Fibroblast of skin of left biceps (primary cell): ENCODE results near the gene NRXN2.

Source experiments
- DNase-seq, 2 experiments: peaks; one replicate each; pipeline ENCODE4 v3.0.0-alpha.2; 2013; ENCODE audit warnings: low read depth in 2 of 2

Gene NRXN2

DNA sequence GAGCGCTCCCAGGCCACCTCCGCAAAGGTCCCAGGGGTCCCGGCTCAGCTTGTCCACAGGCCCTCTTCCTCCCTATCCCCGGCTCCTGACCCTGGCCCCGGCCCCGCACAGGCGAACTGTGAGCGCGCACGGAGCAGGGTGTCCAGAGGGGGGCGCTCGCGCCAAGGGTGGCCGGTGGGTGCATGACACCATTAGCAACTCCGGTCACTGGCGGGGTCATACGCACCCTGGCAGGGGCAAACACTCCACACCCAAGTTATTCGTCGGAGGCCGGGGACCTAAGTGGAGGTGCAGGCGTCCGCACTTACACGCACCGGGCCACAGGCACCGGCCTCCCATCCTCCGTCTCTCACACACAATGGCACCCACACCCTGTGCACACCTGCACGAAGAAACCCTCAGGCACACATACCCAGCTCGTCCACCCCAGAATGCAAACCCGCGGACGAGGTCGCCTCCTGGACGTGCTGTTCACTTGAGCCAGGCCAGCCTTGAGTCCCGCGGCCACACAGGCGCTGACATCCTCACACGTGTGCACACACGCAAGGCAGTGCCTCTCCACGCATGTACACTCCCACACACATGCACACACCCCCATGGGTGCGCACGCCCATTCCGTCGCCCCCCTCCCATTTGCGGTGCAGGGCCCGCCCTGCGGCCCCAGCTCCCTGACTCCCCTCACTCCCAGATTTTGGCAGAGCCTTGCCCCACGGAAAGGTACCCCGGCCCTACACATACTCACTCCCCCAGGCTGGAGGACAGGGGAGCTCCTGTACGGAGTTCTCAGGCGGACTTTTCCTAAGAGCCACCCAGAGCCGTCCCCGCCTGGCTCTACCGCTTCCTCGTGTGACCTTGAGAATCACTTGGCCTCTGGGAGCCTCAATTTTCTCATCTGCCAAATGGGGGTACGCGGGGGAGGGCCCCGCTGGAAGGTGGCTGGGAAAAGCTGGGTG lies 20.9 kb upstream of the NRXN2 start, which contains the start of gene RASGRP2:
TSS of gene RASGRP2 (minus strand) at position 552 of the 953 bp plus-strand sequence. CDS start 1,276 bp downstream, outside the sequence.
- DNase-seq, result no peak

DNA sequence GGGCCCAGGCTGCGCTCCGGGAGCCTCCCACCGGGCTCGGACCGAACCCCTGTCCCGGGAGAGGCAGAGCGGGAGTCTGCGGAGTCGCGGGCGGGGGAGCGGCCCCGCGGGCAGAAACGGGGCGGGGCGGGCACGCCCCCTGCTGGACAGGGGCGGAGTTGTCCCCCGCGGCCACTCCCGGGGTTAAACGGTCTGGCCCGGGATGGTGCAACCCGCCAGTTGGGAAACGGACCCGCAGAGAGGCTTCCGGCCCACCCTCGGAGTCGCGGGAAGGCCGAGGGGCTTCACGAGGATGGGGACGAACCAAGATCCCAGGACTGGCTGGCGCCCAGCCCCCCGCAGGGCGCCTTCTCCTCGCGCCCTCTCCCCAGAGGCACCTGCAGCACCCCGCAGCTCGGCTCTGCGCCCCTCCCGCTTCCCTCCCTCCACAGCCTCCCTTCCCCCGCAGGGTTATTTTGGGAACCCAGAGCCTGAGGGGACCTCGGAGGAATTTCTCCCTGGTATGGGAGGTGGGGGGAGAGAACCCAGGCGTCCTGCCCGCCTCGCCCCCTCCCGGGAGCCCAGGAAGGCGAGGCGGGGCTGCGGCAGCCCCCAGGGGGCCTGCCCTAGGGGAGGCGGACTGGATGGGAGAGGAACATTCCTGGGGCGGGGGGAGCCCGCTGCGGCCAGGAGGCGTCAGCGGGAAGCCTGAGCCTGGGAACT lies 20.0 kb upstream of the NRXN2 start:
- no peak for DNase-seq

DNA sequence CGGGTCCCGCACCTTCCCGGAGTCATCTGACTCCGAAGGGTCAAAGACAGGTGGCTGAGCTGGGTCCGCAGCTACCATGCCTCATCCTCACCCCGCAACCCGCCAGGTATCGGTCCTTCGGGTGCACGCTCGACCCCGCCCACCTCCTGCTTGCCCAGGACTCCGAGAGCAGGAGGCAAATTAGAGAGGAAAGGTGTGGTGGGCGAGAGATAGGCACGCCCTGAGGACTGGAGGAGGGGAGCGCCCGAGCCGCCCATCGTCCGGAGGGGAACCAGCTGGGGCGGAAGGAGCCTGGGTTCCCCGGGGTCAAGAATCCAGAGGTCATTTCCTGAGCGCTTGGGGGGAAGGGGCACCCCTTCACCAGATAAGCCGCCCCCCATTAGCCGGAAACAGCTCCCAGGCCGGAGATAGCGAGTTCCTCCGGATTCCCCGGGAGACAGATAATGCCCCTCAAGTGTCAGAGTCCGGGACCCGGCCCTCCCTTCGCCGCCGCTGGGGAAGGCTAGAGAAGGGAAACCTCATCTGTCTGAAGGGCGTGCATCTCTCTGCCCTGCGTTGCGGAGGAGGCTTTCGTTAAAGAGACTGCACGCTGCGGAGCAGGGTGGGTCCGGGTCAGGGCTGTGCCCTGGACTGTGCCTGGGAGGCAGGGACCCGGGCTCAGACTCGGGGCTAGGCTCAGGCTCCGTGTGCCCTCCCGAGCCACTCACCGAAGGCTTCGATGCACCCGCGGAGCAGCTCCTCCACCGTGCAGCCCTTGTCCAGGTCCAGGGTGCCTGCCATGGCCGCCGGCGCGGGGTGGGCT lies 19.3 kb upstream of the NRXN2 start:
- no peak for DNase-seq

DNA sequence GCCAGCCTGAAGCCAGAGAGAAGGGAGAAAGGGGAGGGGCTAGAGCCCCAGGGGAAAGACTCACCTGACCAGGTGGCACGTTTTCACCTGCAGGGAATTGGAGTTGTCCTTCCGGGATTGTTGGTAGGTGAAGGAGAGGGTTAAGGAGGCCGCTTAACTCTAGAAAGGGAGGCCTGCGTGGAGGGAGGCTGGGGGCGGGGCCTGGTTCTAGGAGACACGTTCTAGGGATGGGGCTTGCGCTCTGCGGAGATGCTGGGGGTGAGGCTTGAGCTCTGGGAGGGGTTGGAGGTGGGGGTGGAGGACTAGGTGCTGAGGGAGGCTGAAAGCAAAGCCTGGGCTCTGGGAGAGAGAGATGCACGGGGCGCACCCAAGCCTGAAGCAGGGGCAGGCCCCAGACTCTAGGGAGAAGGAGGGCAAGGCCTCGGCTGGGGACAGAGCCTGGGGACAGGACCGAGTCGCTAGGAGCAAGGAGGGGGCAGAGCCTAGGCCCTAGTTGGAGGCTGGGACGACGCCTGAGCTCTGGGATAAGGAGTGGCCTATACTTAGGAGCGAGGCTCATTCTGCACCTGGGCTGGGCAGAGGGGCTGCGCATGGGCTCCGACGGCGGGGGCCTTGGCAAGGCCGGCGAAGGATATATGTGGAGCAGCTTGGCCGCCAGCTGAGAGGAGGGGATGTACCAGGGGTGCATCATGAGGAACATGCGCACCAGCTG lies 18.5 kb upstream of the NRXN2 start:
- no peak for DNase-seq

DNA sequence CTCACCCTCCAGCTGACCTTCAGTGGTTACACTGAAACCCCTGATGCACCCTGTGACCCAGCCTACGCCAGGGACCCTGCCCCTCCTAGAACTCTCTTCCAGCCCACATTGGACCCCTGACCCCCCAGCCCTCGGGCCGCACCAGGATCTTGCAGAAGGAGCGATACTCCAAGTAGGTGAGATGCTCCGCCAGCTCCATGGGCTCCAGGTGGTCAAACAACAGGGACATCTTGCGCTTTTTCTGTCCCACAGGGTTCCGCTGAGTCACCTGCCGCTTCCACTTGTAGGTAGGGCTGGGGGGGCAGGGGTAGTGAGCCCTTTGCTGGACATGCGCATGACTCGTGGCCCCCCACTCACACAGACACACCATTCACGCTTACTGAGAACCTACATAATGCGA lies 16.9 kb upstream of the NRXN2 start:
- DNase-seq, result no peak

DNA sequence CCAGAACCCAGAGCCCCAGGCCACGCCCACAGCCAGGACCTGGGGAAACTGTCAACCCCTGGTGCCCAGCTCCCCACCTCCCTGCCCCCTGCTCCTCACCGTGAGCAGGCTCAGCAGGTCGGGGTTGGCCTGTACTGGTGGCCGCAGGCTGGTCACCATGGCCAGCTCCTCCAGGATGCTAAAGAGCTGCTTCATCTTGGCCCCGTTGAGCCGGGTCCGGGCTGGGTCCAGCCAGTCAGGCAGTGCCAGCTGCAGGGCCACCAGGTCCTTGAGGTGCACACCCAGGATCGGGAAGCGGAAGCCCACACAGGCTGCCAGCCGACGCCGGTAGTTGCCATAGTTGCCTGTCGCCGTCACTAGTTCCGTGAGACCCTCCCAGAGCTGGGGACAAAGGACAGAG lies 13.7 kb upstream of the NRXN2 start:
- DNase-seq, result no peak

DNA sequence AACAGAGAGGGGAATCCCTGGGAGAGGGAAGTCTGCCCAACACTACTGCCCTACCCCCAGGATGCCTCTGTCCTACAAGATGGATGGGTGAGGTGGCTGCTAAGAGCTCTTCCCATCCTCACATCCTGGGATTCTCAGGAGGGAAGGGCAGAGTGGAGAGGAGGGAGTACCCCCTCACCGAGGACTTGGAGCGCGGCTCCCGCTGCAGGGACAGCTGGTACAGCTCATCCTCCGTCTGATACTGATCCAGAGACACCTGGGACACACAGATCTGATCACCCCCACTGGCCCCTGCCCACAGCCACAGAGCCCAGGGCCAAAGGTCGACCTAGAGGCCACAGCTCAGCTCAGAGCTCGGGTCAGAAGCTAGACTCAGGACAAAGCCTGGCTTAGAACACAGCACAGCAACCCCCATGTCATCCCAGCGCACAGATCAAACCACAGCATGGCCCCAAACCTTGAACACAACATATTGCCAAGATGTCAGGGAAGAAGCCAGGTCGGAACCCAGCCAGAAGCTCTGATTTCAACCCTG lies 12.8 kb upstream of the NRXN2 start:
- no peak for DNase-seq

DNA sequence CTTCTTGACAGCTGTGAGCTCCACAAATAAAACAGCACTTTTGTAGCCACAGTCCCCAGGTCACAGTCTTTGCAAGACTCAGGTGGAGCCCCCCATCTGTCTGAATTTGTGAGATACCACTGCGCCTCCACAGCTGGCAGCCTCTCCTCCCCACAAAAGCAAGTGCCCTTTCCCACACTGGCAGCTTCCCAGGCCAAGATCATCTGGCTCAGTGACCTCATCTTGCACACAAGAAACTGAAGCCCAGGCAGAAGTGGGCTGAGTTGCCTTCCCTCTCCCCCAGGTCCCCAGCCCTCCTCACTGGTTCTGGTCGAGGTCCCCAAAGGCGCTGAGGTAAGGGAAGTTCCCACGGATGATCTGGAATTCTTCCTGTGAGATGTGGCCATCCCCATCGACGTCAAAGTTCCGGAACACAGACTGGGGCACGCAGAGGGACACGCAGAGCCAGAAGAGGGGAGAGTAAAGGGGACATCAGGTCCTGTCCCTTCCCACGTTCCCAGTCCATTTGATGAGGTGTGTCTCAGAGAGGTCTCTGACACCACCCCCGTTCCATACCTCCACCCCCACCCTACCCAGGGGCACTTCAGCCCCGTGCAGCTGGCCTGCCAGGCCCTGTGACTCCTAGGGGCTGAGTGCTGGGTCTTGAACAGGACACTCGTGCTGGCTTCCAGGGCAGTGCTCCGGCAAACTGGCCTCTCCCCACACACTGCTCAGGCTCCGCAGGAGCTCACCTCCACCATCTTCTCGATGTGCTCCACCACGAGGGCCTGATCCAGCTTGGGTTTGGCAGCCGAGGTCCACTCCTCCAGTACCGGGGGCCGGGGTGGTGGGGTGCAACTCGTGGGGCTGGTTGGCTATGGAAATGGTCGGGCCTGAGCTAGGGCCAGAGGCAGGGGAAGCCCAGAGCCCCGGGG lies 12.1 kb upstream of the NRXN2 start:
- no peak for DNase-seq

DNA sequence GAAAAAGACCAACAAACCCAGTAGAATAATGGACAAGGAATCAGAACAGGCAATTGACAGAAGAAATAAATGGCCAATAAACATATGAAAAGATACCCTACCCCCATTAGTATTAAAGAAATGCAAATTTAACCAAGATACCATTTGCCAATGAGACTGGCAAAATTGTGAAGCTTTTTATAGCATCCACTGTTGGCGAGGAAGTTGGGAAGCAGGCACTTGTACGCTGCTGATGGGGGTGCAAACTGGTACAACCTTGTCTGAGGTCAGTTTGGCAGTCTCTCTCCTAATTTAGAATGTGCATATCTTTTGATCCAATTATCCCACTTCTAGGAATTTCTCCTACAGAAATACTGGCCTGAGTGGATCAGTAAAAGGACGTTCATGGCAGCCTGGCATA lies 8.6 kb upstream of the NRXN2 start:
- no peak for DNase-seq

DNA sequence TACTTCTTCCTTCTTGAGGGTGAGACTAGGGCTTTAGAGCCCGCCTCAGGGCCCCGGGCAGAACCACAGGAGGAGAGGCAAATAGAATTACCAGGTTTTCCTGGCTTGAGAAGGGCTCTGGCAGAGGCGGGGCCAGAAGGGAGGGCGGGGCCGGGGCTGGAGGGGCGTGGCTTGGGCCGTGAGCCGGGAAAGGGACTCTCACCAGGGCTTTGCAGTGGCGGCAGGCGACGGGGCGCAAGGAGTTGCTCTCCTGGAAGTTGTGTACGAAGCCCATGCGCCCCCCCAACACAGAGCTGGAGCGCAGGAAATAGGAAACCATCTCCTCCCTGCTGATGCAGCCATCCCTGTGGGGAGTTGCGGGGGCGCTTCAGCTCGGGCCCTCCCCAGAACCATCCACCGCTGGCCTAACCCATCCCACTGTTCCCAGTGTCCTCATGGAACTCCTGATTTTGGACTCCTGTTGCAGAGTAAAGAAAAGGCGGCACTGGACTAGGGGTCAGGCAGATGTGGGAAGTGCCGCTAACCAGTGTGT lies 6.9 kb upstream of the NRXN2 start:
- no peak for DNase-seq

DNA sequence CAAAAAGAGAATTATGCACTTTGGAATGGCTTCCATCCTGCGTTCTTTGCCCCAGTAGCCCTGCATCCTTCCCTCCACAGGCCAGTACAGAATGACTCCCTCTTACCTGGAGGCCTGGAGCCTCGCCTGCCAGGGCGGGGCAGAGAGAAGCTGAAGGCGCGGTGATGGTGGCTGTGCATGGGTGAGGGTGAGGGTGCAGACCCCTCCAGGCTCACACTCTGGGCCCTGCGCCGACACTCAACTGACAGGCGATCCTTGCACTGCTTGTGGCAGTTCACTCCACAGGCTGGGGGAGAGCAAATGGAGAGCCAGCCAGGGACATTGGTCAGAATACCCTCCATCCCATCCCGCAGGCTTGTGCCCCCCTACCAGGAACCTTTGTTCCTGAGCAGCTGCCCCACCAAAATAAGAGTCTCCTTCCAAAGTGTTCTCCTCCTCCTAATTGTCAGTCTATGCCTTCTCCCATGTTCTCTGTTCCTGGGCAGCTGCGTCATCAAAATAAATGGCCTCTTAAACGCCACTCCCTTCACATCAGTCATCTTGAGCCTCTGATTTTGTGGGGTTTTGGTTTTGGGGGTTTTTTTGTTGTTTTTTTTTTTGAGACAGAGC lies 5.9 kb upstream of the NRXN2 start:
- DNase-seq, result no peak

DNA sequence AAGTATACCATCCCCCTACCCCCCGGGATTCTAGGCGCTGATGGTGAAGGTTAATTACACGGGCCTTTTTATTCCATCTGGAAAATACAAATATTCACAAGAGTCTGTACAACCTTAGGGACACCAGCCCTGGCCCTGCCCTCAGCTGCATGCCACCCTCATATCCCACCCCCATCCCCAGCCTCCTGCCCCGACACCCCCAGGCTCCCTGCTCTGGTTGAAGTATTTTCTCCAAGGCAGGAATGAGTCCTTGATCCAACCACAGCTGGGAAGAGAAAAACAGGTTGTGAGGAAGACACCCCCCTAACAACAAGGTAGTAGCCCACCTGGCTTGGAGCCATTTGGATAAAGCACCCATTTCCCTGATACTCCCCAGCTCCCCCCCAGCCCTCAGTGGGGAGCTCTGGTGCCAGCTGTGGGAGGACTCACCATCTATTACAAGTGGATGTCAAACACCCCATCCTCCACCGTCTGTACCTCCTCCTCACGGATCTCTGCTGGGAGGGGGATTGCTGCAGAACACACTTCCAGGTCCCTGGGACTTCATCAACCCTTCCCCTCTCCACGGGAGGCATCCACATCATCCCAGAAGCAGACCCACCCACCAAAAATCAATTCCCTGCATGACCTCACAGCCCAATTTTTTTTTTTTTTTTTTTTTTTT lies 4.0 kb upstream of the NRXN2 start:
- no peak for DNase-seq

DNA sequence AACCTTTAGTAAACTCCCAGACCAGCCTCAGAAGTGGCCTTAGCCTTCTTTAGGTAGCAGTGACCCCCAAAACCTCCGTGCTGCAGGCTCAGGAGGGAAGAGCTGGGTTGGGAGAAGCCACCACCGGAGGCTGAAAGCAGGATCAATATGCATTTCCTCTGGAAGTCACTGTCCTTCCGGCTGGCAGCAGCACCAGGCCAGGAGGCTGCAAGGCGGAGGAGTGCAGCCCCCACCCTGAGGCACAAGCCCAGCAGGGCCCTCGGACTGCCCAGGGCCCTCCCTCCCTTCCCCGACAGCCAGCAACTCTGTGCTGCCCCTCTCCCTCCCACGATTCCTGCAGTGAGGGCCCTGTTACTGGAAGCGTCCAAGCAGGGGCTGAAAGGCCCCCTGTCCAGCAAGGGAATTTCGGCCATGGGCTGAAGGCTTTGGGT lies 3.2 kb upstream of the NRXN2 start:
- DNase-seq, result no peak

DNA sequence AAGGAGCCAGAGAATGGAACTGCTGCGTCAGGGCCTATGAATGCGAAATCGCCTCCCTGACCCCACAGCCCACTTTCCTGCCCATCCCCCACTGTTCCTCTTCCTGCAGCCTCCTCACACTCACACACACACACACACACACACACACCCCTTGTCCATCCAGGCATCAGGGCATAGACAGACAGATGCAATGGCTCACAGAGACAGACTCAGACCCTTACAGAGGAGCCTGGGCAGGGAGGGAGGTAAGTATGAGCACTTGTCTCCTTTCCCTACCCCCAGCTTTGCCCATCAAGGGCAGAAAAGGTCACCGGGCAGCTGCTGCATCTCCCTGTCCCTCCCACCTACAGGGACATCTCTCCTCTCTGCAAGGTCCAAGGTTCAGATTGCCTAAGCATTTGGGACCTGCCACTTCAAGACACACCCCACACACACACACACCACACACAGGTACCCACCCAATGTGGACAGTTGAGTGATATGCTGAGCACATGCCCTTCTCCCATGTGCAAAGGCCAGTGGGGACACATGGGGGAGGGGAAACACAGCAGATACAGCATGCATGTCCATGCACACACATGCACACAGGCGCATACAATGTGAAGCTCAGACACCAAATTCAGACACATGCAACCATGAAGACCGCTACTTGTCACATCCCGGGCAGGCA lies 2.0 kb upstream of the NRXN2 start:
- DNase-seq, result no peak

DNA sequence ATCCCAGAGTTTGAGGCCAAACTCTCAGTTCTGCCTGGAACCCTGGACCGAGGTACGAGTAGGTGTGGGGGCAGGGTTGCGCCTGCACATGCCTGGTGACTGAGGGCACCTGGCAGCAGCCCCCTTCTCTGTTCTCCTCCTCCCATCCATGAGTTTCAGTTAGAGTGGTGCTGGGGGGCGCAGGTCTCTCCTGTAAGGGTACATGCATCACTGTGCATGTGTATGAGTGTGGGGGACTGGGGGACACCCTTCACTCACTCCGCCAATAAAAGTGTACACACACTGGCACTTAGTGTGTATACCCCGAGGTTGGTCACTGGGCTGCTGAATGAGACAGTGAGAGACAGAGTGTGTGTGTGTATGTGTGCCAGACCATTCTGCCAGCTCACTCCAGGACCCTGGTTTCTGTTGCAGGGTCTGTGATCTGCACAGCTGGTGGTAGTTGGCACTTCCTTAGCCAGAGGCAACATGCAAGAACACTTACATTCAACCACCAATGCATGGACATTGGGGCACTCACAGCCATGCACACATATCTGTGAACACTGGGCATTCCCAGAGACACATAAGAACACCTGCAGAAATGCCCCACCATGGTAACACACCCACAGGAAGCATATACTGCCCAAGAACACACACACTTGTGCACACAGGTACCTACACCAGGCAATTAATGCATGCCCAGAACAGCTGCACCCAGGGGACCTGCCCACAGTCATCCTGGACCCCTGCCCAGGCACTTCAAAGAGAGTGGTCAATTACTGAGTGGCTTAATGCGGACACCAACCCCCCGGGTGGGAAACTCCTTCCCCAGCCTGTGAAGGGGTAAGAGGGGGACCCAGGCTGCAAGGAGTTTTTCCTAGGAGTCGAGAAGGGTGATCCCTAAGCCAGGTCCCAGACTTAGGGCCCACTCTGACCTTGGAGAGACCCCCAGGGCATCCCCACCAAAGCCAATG lies 1.2 kb upstream of the NRXN2 start:
- DNase-seq, result no peak

DNA sequence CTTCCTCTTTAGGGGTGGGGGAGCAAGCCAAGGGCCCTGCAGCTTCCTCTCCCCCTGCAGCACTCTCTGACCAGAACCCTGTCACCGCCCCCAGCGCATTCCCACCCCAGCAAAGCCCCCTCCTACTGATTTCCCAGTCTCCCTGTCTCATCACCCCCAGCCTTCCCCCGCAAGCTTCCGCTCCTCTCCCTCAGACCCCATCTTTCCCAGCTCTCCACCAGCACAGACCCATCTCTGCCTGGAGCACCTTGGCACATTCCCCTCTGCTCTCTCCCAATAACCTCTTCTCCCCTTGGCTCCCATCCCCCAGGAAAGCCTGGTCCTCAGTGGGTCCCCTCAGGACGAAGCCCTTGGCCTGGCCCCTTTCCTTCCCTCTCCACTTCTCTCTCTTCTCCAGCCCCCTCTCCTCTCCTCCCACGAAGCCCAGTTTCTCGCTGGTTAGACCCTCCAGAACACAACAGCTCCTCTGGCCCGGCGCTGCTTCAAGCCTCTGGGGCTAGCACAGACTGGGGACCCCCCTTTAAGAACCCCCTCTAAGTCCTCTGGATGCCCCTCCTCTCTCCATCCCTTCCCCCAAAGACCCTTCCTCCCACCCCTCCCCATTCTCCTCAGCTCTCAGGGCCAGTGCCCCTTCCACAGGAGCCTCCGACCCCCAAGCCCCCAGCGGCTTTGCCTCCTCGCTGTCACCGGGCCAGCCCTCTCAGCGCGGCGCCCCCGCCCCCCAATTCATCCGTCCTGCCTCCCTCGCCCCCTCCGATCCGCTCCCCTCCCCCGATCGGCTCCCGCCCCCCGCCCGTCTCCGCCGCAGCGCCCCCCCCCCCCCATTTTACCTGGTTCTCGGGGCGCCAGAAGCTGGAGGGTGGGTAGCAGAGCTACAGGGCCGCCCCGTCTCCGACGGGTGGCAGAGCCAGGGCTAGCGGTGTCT lies 594 bp downstream of the NRXN2 start:
- no peak for DNase-seq
